Cortex of kidney (tissue), 1 donor: ENCODE results near the gene PHF11.
"Not testable (repeated sequence)": the region's sequence is repeated elsewhere in the genome, so short reads cannot be mapped to it uniquely, and the experiment has no call there.

Experiments
- DNase-seq: peaks from one replicate; lab custom pipeline; 2025; lab: John Stamatoyannopoulos, UW

The PHF11 gene

DNA sequence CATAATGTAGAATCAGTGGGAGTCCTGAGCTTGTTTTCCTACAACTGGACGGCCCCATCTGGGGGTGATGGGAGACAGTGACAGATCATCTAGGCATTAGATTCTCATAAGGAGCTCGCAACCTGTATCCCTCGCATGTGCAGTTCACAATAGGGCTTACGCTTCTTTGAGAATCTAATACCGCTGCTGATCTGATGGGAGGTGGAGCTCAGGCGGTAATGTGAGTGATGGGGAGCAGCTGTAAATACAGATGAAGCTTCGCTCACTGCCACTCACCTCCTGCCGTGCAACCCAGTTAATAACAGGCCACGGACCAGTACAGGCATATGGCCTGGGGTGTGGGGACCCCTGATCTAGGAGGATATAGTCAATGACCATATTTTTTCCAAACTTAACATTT is 50.8 kb downstream of the PHF11 start:
- no peak for DNase-seq

DNA sequence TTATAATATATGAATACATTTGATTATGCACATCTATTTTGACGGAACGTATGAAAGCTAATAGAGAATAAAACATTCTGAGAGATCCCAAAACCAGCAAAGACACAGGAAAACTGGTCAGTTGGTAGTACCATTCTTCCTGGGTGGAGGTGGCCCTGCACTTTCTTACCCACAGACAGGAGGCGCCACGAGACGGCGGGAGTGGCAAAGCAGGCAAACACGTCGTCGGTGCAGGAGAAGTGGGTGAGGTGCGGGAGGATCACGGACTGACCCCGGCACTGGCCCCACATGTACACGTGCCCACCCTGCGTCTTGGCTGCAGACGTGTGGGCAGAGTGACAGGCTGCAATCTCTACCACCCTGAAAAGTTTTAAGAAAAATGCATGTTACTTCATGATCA is 53.5 kb downstream of the PHF11 start:
- DNase-seq: no peak

DNA sequence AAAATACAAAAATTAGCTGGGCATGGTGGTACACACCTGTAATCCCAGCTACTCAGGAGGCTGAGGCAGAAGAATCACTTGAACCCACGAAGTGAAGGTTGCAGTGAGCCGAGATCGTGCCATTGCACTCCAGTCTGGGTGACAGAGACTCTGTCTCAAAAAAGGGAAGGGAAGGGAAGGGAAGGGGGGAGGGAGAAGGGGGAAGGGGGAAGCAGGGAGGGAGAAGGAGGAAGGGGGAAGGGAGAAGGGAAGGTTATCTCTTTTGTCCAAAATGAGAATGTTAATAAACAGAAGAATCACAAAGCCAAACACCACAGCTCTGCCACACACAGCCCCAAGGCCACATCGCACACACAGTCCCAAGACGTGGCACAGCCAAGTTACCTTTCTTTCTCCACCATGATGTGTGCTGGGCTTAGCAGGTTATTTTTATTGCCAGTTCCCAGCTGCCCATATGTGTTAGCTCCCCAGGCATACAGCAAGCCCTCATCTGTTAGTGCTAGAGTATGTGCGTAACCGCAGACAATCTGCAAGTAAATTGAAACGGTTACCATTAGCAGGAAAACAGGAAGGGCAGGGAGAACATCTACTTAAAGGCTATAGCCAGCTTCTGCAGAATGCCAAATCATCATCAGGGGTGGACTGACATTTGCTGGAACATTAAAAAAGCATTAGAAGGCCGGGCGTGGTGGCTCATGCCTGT is 55.3 kb downstream of the PHF11 start:
- no peak for DNase-seq

DNA sequence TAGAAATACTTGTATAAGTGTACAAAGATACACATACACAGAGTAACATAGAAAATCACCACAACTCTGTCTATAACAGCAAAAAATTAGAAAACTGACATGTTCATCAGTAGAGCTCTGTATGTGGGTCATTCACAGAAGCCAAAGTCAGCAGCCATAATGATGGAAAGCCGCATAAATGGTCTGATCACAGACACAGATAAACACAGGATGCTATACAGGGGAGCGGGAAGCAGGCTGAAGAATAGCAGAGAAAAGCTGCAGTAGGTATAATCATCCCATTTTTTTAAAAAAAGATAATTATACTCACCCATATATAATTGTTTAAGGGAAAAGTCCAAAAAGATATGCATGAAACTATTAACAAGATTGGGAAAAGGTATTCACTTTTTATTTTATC is 58.1 kb downstream of the PHF11 start:
- DNase-seq: no peak

DNA sequence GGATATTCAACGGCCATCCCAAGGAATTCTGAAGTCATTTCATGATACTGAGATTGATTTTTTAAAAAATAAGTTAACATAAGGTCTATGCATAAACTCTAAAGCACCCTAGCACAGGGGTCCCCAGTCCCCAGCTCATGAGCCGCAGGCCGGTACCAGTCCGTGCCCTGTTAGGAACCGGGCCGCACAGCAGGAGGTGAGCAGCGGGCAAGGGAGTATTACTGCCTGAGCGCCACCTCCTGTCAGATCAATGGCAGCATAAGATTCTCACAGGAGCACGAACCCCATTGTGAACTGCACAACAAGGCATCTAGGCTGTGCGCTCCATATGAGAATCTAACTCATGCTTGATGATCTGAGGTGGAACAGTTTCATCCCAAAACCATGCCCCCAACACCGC is 58.6 kb downstream of the PHF11 start:
- DNase-seq: no peak

DNA sequence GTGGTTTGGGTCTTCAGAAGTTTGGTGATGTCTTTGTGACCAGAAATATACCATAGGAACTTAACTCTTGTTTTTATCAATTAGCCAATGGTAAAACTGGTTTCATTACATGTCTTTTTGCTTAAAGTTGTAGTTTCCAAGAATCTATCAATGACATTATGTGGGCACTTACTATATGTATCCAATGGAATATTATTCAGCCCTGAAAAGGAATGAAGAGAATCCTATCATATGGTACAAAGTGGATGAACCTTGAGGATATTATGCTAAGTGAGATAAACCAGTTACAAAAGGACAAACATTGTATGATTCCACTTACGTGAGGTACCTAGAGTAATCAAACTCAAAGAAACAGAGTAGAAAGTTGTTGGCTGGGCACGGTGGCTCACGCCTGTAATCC is 63.3 kb downstream of the PHF11 start:
- no peak for DNase-seq

DNA sequence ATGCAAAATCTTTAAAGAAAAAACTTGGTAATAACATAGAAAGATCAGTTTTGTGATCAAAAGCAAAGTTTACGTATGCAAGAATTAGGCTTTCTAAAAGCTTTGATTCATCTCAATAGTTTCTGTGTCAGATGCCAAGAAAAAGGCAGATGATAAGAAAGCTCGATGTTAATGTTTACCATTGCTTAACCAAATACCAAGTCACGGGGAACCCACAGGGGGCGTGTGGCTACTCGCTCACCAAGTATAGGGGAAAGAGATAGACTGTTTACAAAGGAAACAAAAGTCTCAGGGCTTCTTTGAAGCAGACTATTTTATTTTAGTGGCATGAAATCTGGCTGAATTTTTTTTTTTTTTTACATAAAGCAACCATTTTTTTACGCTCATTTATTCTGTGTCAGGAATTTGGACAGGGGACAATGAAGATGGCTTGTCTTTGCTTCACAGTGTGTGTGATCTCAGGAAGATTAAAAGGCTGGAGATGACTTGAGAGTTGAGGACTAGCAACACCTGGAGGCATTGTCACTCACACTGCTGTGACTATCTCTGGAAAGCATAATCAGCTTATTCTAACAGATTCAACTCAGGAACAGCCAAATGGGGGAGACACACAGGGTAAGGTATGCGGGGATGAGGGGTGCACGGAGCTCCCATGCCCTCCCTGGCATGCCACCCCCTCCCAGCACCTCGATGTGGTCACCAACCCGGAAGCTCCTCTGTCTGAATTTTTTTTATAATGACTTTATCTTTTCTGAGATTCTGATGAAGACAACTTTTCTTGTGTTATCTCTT is 64.7 kb downstream of the PHF11 start:
- DNase-seq: no peak

DNA sequence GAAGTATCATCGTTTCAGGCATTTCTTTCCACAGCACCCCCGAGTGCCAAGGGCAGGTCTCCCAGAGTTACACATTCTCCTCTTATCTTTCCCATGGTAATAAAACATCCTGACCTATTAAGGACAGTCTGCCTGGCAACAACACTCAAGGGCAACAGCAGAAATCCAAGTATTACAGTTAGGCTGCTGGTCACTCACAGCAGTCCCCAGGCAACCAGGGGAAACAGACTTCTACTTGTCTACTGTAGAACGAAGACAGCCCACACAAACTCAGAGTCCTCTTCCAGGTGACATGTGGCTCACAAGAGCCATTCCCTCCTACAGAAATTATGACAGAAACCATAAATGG is 65.3 kb downstream of the PHF11 start:
- no peak for DNase-seq

DNA sequence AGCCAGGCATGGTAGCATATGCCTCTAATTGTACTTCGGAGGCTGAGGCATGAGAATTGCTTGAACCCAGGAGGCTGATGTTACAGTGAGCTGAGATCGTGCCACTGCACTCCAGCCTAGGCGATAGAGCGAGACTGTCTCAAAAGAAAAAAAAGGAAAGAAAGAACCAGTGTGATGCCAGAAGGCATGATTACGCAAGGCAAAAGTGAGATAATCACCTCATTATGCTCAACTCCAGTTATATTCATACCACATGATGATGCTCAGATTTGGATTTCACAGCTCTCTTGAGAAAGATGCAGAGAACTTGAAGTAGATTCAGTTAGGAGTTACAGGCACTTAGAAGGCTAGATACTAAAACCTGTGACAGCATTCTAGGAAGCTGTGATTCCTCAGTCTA is 67.8 kb downstream of the PHF11 start:
- DNase-seq: no peak

DNA sequence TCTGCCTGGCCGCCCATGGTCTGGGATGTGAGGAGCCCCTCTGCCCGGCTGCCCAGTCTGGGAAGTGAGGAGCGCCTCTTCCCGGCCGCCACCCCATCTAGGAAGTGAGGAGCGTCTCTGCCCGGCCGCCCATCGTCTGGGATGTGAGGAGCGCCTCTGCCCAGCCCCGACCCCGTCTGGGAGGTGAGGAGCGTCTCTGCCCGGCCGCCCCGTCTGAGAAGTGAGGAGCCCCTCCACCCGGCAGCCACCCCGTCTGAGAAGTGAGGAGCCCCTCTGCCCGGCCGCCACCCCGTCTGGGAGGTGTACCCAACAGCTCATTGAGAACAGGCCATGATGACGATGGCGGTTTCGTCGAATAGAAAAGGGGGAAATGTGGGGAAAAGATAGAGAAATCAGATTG is 69.7 kb downstream of the PHF11 start:
- not testable (repeated sequence) for DNase-seq

DNA sequence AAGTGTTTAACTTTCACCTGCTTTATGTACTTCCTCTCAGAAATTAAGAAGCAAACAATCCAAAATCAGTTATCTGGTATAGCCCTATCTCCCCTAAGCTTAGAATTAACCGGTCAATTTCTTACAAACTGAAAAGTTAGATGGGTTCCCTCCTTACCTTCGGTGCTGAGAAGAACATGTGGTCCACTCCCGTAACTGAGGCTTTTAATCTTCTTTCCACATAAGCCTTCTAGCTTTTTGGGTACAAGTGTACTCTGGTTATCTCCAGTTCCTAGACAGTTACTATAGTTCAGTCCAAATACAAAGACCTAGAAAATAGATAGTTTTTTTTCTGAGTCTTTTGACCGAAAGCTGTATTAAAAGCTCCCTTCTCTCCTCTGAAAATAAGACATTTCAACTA is 70.7 kb downstream of the PHF11 start:
- no peak for DNase-seq

DNA sequence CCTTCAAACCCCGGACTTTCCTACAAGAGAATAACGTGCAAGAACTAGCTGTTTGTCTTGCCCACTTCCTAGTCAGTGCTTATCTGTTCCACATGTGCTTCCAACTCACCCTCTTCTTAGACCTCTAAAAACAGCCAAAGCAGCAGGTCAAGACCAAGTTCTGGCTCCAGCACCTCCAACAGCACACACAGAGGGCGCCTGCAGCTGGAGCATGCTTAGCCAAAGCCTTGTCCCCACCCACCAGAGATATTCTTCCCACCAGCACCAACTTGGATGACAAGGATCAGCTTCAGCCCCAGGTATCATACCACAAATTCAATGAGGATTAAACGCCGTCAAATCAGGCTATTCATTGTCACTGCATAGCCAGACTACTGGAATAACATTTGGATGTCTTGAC is 71.7 kb downstream of the PHF11 start:
- no peak for DNase-seq

DNA sequence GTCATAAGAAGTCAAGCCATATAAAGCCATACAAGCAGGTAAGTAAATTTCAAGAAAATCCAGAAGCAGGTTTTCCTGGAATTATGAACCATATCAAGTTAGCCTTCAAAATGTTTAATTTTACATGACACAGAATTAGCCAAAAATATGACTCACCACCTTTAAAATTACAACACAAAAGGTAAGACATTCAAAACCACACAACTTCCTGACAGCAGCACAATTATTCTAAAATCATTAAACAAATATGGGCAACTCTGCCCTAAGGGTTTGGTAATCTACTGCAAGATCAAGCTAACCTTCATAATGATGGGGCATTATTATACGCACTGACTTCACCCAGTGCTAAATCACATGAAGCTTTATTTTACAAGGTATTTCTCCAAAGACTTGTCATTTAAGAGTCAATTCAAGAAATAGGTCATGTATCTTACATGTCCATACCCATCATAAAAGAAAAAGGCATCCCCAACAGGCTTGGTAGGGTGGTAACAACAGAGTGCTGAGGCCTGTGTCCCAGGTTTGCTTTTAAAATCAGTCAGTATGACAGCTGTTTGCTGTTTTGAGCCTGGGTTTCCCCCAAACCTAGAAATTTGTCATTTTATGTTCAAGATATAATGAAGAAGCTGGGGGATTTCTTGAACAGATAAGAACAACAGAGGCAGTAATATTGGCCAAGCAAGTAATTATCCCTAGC is 74.4 kb downstream of the PHF11 start:
- no peak for DNase-seq

DNA sequence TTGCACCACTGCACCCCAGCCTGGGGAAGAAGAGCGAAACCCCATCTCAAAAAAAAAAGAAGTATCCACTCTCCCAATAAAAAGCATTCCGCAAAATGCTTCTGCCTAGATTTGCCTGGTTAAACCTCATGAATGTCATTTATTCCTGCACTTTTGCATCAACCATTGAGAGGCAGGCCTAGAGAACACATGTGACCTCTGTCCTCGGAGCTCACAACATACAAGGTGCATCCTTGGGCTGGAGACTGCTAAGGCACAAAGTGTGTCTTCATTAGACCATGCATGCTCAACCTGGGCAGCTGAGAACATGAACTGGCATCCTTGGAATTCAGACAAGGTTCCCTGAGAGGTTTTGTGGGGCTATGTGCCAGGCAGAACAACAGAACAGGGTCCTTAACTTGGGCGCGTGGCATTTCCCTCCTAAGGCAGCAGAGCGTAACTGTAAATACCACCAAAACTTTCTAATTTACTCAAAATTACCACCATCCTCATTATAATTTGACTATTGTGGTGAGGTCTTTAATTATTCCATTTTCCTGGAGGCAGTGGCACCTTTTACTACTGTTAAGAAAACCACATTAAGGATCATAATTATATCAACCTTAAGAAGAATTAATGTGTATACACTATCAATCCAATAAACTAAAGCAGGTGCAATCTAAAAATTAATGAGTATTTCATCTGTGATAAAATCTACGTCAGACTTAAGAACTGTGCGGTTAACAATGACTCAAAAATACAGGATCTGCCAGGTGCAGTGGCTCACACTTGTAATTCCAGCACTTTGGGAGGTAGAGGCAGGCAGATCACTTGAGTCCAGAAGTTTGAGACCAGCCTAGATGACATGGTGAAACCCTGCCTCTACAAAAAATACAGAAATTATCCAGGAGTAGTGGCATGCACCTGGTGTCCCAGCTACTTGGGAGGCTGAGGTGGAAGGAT is 75.8 kb downstream of the PHF11 start:
- DNase-seq: no peak
